ENCODE data around the gene CHEK2.
"Not testable (repeated sequence)": the region's sequence is repeated elsewhere in the genome, so short reads cannot be mapped to it uniquely, and the experiment has no call there.

CHEK2 gene

DNA sequence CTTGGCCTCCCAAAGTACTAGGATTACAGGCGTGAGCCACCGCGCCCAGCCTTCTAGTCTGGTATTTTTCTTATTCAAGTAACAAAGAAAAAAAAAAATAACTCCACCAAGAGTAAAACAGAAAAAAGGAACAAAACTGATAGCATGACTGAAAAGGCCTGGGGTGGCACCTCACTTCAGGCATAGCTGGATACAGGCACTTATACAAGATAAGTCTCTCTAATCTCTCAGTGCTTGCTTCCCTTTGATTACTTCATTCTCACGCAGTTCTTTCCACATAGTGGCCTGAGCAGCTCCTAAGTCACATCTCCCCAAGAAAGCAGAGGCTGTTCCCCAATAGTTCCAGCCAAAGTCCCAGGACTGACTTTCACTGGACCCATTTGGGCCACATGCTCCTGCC lies 58.7 kb downstream of the CHEK2 start:
- not testable (repeated sequence) for DNase-seq

- not testable (repeated sequence) for DNase-seq
Observed at GRCh38 chr22:28680813-28681490, 60.7 kb downstream of the CHEK2 start.

GRCh38 chr22:28679611-28680287 lies 61.9 kb downstream of the CHEK2 start, which contains the start of gene TTC28:
Gene TTC28 (minus strand): TSS chr22:28679840. CDS start chr22:28679723, 117 bp downstream.
- DNase-seq, result peak; percentile 73 to 87

DNA sequence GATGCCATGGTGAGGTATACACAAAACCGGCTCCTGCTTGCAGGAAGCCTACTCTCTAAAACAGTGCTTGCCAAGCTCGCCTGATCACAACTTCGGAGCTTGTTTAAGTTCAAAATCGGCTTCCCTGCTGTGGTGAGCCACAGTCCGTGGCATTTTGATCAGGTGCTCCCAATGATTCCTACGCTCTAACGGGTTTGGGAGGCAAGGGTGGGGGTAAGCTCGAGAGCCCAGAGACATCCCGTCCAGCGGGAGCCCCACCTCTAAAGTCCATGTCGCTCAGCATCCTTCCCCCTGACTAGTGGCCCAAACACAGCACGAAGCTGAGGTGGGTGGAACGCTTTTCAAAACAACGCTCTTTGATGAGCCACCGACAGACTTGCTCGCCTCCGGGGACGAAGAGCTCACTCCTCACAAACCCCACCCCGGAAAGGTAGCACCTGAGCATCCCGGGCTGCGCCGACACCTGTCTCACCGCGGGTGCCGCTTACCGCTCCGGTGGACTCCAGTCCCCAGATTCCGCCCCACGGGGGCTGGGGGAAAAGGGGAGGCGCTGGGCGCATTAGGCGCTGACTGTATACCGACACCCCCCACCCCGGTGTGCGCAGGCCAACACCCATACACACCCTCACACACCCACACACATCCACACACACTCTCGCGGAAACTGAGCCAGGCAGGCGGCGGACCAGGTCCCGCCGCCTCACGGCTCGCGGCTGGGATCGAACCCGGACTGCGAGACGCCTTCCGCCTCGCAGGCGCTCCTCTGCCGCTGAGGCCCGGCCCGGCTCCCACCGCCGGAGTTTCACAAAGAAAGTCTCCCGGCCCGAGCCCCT lies 62.6 kb downstream of the CHEK2 start:
- DNase-seq, result peak in 1 of 2 experiments; percentile 41

DNA sequence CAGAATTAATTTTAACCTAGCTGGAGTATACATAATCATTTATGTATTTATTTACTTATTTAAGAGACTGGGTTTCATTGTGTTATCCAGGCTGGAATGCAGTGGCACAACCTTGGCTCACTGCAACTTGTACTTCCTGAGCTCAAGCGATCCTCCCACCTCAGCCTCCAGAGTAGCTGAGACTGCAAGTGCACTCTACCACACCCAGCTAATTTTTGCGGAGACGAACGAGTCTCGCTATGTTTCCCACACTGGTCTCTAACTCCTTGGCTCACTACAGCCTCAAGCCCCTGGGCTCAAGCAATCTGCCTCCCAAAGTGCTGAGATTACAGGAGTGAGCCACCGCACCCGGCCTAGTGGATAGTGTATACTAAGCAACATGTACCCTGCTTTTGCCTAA lies 63.5 kb downstream of the CHEK2 start:
- DNase-seq, result not testable (repeated sequence)

- DNase-seq, result no peak
Observed at GRCh38 chr22:28674121-28674563, 67.5 kb downstream of the CHEK2 start.

DNA sequence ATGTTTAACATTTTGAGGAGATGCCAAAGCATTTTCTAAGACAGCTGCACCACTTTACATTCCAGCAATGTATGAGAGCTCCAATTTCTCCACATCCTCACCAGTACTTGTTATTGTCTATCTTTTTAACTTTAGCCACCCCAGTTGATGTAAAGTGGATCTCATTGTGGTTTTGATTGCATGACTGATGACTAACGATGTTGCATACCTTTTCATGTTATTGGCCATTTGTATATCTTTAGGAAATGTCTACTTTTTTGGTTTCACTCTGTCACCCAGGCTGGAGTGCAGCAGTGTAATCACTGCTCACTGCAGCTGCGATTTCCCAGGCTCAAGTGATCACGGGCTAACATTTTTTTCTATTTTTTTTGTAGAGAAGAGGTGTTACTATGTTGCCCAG lies 70.9 kb downstream of the CHEK2 start:
- DNase-seq, result no peak

DNA sequence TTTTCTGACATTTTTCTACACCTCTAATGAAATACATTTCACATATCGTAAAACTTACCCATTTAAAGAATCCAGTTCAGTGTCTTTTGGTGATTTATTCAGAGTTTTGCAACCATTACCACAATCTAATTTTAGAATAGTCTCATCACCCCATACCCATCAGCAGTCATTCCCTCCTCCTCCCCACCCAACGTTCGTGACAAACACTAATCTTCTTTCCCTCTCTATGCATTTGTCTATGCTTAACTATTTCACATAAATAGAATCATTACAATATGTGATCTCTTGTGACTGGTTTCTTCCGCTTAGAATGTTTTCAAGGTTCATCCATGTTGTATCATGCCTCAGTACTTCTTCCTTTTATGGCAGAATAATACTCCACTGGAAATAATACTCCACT lies 71.5 kb downstream of the CHEK2 start:
- DNase-seq, result no peak

DNA sequence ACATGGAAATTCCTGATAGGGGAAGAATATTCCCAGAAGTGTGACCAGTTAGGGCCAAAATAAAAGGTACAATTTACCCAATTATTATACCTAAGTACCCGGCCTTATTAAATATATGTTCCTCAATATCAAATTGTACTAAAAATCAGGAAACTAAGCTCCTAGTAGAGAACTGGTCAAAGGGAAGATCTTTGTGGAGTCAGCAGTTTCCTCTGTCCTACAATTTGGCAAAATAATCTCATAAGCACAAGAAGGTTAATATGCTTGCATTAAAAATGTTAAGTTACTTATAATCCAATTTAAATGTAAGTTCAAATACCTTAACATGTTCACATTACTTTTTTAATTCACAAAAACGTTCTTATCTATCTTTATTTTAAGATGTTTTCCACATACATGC lies 72.2 kb downstream of the CHEK2 start:
- no peak for DNase-seq

DNA sequence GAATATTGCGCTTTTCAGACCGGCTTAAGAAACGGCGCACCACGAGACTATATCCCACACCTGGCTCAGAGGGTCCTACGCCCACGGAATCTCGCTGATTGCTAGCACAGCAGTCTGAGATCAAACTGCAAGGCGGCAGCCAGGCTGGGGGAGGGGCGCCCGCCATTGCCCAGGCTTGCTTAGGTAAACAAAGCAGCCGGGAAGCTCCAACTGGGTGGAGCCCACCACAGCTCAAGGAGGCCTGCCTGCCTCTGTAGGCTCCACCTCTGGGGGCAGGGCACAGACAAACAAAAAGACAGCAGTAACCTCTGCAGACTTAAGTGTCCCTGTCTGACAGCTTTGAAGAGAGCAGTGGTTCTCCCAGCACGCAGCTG lies 78.1 kb downstream of the CHEK2 start:
- DNase-seq, result not testable (repeated sequence)

GRCh38 chr22:28658448-28658847 lies 83.2 kb downstream of the CHEK2 start:
- DNase-seq, result no peak

DNA sequence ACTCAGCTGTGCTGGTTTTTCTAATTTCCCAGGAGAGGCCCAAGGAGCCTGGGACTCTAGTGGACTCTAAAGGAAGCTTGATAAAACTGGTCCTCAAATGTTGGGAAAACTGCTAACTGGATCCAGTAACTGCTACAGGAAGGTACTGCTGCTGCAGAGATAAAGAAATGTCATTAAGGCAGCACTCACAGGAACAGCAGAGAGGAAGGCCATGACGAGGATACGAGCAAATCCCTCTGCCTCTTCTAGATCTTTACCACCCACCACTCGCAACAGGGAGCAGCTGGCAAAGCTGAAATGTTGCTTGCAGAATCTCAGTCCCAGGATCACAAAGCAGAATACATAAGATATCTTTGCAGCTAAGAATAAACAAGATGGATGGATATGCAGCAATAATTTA lies 85.4 kb downstream of the CHEK2 start:
- no peak for DNase-seq

DNA sequence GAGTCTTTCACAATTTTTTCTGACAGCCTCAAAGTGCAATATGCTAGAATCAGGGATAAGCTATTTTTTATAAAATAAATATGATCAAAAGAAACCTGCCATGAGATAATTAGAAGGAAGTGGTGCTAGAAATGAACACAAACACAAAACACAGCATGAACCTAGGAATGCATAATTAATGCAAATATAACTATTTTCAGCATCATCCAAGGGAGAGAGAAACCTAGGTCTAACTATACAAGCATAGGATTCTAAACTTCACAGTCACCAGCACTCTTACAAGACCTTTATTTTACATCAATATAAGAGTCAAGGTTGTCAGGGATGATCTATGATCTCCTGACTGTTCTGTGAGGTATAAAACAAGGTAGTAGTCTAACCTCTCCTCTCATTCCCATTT lies 91.2 kb downstream of the CHEK2 start:
- no peak for DNase-seq

DNA sequence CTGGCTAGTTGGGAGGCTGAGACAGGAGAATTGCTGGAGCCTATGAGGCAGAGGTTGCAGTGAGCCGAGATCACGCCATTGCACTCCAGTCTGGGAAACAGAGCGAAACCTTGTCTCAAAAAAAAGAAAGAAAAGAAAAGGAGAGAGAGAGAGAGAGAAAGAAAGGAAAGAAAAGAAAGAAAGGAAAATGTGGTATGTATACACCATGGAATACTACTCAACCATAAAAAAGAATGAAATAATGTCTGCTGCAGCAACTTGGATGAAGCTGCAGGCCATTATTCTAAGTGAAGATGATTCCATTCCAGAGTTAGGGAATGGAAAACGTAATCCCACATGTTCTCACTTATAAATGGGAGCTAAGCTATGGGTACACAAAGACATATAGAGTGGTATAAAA lies 92.8 kb downstream of the CHEK2 start:
- no peak for DNase-seq

DNA sequence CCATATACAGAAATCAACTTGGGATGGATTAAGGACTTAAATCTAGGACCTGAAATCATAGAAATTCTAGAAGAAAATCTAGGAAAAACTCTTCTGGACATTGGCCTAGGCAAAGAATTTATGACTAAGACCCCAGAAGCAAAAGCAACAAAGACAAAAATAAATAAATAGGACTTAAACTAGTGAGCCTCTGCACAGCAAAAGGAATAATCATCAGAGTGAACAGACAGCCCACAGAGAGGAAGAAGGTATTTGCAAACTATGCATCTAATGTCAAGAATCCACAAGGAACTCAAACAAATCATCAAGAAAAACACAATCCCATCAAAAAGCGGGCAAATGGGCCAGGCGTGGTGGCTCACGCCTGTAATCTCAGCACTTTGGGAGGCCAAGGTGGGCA lies 94.4 kb downstream of the CHEK2 start:
- no peak for DNase-seq

DNA sequence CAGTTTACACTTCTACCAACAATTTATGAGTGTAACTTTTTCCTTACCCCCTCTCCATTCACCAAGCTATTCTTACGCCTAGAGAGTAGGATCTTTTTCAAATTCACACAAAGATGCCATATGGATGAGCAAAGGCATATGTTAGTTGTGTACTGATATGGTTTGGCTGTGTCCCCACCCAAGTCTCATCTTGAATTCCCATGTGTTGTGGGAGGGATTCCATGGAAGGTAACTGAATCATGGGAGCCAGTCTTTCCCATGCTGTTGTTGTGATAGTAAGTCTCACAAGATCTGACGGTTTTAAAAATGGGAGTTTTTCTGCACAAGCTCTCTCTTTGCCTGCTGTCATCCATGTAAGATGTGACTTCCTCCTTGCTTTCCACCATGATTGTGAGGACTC lies 102.3 kb downstream of the CHEK2 start:
- DNase-seq, result peak in 1 of 2 experiments; percentile 14
